Measurements from ENCODE around the gene SAPCD2. TPM values are rescaled to one million over a fixed set of nuclear protein-coding genes. Genes with fewer than 3 reads are reported as not detected.

SAPCD2 gene
- total RNA-seq, 1 experiment from 2014 or later: 29.8 TPM

- Histone ChIP-seq H3K56ac (ENCODE audit: insufficient read length, low read depth, low read length) (no peak overlapping the region), H3K79me2 (ENCODE audit: insufficient read depth, low read length) (no peaks in the 10 kb centered on the region), H3K14ac (ENCODE audit: insufficient read depth, low read length) (no peak overlapping the region; the same call in 1 of the 2 replicates), H4K91ac (ENCODE audit: insufficient read length, low read depth, low read length) (no peak overlapping the region), H3T11ph (ENCODE audit: low read length) (no peak overlapping the region), H2BK12ac (ENCODE audit: insufficient read length, low read depth, low read length) (no peak overlapping the region), H2BK5ac (ENCODE audit: insufficient read length, low read length) (no peak overlapping the region), H3K23ac (ENCODE audit: insufficient read length, low read depth, low read length) (no peak overlapping the region), H4K20me1 (ENCODE audit: control insufficient read depth, insufficient read depth, insufficient read length) (no peaks in the 10 kb centered on the region), H2BK15ac (ENCODE audit: low read depth, low read length) (no peak overlapping the region), H2BK120ac (ENCODE audit: low read depth, low read length, poor library complexity, severe bottlenecking) (no peak overlapping the region), H2BK20ac (ENCODE audit: low read depth, low read length, poor library complexity, severe bottlenecking) (no peak overlapping the region), H4K5ac (ENCODE audit: insufficient read length, low read depth, low read length) (no peak overlapping the region), H3K4me1 (ENCODE audit: insufficient read depth, low read length) (no peaks in the 10 kb centered on the region), H3K9me3 (ENCODE audit: control insufficient read depth, low read depth, low read length) (no peaks in the 10 kb centered on the region), H2AK5ac (ENCODE audit: insufficient read length, low read length) (no peak overlapping the region), H2AFZ (ENCODE audit: low read length) (no peak overlapping the region), H3K4me2 (ENCODE audit: insufficient read depth, insufficient read length, low read length) (no peak overlapping the region), H3K4ac (ENCODE audit: low read depth, low read length) (no peak overlapping the region), H3K27me3 (ENCODE audit: insufficient read depth, low read length) (no peaks in the 10 kb centered on the region), H3K18ac (ENCODE audit: insufficient read length, low read depth, low read length) (no peak overlapping the region), H3K79me1 (ENCODE audit: insufficient read depth, low read depth, low read length, poor library complexity, severe bottlenecking) (no peaks in the 10 kb centered on the region), H4K8ac (replicated peaks; ENCODE audit: insufficient read length, low read depth, low read length) (no peak overlapping the region), H3K23me2 (ENCODE audit: insufficient read length, low read depth, low read length, poor library complexity, severe bottlenecking) (no peaks in the 10 kb centered on the region), H3K9ac (ENCODE audit: extremely low read depth, insufficient read length, low read length) (no peak overlapping the region), H3K27ac (ENCODE audit: insufficient read length, low read depth, low read length) (no peak overlapping the region)
- WGBS (ENCODE audit: extremely low coverage, insufficient read length, low lambda C conversion rate): no CpG with 5 or more reads among the region's 36 CpGs
- Mint-ChIP-seq H3K36me3 (ENCODE audit: insufficient read depth in 1 of 3, low read depth in 3 of 3) (peaks cover 4 to 13% (median 6%) of the 10 kb centered on the region in 3 experiments; a peak in 4 of 7 replicates), H3K27ac (no peak overlapping the region), H3K4me3 (no peak overlapping the region), H3K4me1 (peaks cover 2 to 9% of the 10 kb centered on the region in 2 experiments; a peak in 3 of 4 replicates), H3K9me3 (no peaks in the 10 kb centered on the region), H3K27me3 (ENCODE audit: low read depth) (no peaks in the 10 kb centered on the region)
- no peak for TF ChIP-seq CTCF (conservative IDR thresholded peaks at IDR 0.05)
- DNase-seq: no peak
Observed at GRCh38 chr9:137018761-137019559, 51.4 kb downstream of the SAPCD2 start.

All from H9 (cell line).